Motor neuron (in vitro differentiated cells): Measurements from ENCODE around the gene TTC13. TPM values are rescaled to one million over a fixed set of nuclear protein-coding genes. Genes with fewer than 3 reads are reported as not detected.
A peak's percentile ranks its signal among the peaks of the same experiment; 100 is the strongest.

Experiments
- ATAC-seq, 8 experiments: fragments of 200-7000 bp; cut with Tn5 transposase; replicated peaks in 6 of 8; 2 replicates each; pipeline ENCODE4 v1.8.0; 2021; ENCODE audit warnings: mild to moderate bottlenecking in 8 of 8, moderate library complexity in 8 of 8
- H3K27ac ChIP-seq, 2 donors: fragments of 250-450 bp; sonication (Bioruptor Pico); 2 replicates each; pipeline ENCODE4 v1.9.0; 2021; ENCODE audit warnings: antibody characterized with exemption in 2 of 2, mild to moderate bottlenecking in 2 of 2, moderate library complexity in 1 of 2
- H3K4me1 ChIP-seq, 2 donors: fragments of 250-450 bp; sonication (Bioruptor Pico); replicated peaks in 1 of 2; 2 replicates each; pipeline ENCODE4 v1.6.1; 2021; ENCODE audit warnings: antibody characterized with exemption in 2 of 2, mild to moderate bottlenecking in 2 of 2, moderate library complexity in 1 of 2
- H3K4me3 ChIP-seq, 5 donors: fragments of 250-450 bp; sonication (Bioruptor Pico); 2 replicates each; pipeline ENCODE4 v1.9.0; 2021; ENCODE audit warnings: antibody characterized with exemption in 5 of 5, mild to moderate bottlenecking in 5 of 5, moderate library complexity in 4 of 5
- WGBS, 10 experiments: fragments of 450-650 bp; shearing (Covaris generic); methylation state at CpG; one replicate each; pipeline ENCODE4 v1.0.0; 2022; 5-methylcytosine and 5-hydroxymethylcytosine counted together
- in situ Hi-C, 9 experiments: fragments of 400-800 bp; cut with MboI; loops; one replicate each; pipeline ENCODE4 v1.15.0; 2021; ENCODE audit warnings: low sequenced_read_pairs in 9 of 9, low pct_unique_long_range_greater_than_20kb in 2 of 9; ENCODE audit not compliant: unreplicated experiment in 9 of 9
- total RNA-seq, 8 experiments: library from RNA; unstranded; fragments of 300-600 nt; gene quantifications; 2 replicates each; pipeline versions ENCODE4 v1.2.3 to v1.2.4, GENCODE V29; 2022

TTC13 gene
- total RNA-seq, 8 experiments from 2014 or later: 9.8 to 36.9 (median 24.8) TPM

- ATAC-seq: no peak
- Histone ChIP-seq H3K27ac (no peak overlapping the region), H3K4me3 (no peak overlapping the region), H3K4me1 (no peaks in the 10 kb centered on the region)
- WGBS, 10 experiments: 0 to 100% (median 80%) methylated on average over 1 to 2 of the region's 2 CpGs; no CpG with 5 or more reads in 1 of the 10 experiments
- in situ Hi-C loops: no loop called here
These were observed 83.2 kb downstream of the TTC13 start for GRCh38 chr1:230895452-230895851.

DNA sequence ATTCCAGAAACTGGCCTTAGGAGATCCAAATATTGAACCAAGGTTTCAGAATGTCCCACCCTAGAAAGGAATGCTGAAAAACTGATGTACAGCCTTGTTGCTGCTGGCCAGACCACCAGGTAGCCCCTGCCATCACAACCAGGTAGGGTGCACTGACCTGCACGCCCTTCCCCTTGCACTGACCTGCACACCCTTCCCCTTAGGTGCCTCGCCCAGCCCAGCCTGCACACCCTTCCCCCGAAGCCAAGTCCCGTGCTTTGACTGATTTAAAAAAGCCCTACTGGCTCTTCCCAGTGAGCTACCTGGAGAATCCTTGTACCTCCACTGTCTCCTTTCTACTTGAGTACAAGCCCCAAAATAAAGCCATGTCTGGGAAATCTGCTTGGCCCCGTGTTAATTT is 84.0 kb downstream of the TTC13 start:
- H3K4me1 ChIP-seq: no peaks in the 10 kb centered on the region
- in situ Hi-C loops: no loop called here
- WGBS, 10 experiments: 40 to 100% (median 69%) methylated on average over 1 to 5 of the region's 5 CpGs; no CpG with 5 or more reads in 4 of the 10 experiments
- no peak overlapping the region for H3K4me3 ChIP-seq
- H3K27ac ChIP-seq: no peak overlapping the region
- no peak for ATAC-seq

DNA sequence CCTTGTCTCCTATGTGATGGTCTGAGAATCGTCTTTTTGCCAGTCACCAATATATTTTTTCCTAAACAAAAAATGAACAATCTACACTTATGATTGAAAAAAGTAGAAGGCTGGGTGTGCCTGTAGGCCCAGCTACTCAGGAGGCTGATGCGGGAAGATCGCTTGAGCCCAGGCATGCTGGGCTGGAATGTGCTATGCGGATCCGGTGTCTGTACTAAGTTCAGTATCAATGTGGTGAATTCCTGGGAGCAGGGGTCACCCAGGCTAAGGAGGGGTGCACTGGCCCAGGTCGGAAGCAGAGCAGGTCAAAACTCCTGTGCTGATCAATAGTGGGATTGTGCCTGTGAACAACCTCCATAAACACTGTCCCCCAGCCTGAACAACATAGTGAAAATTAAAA is 84.6 kb downstream of the TTC13 start:
- no peak for ATAC-seq
- in situ Hi-C loops: no loop called here
- 27 to 94% (median 80%) methylated on average over 1 to 6 of the region's 6 CpGs for WGBS, 10 experiments

GRCh38 chr1:230892018-230892491 is 86.6 kb downstream of the TTC13 start:
- H3K27ac ChIP-seq: no peak overlapping the region
- ATAC-seq: peak in 4 of 8 experiments; percentile 25 to 85 (median 78)
- WGBS, 10 experiments: 4 to 91% (median 80%) methylated on average over 3 to 6 of the region's 6 CpGs; no CpG with 5 or more reads in 2 of the 10 experiments
- no peak overlapping the region for H3K4me3 ChIP-seq
- in situ Hi-C loops: no loop called here
- no peaks in the 10 kb centered on the region for H3K4me1 ChIP-seq

More for the DNA sequence above, 84.6 kb downstream of the TTC13 start:
- no peaks in the 10 kb centered on the region for H3K4me1 ChIP-seq
- no peak overlapping the region for H3K27ac ChIP-seq
- no peak overlapping the region for H3K4me3 ChIP-seq

DNA sequence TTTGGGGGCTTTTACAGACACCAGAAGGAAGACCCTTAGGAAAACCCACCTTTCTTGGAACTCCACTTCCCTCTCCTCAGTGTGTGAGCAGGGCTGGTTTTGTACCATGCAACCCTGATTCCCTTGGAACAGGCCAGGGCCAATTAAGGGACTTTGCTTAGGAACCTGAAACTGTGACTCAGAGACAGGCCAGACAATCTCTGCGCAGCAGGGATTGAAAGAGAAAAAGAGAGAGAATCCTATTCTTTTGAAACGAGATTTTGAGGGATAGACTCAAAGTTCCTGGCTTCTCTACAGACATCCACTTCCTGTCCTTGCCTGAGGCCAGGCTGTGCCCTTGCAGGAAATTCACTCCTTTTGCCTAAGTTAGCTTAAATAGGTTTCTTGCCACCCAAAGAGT is 87.2 kb downstream of the TTC13 start:
- in situ Hi-C loops: no loop called here
- no peaks in the 10 kb centered on the region for H3K4me1 ChIP-seq
- H3K27ac ChIP-seq: no peak overlapping the region
- WGBS, 10 experiments: 18 to 100% (median 53%) methylated on average over 1 to 2 of the region's 2 CpGs; no CpG with 5 or more reads in 3 of the 10 experiments
- H3K4me3 ChIP-seq: no peak overlapping the region
- ATAC-seq: peak in 4 of 8 experiments; percentile 22 to 51 (median 26)

GRCh38 chr1:230884646-230885045 is 94.0 kb downstream of the TTC13 start:
- in situ Hi-C loops: no loop called here
- ATAC-seq: no peak
- H3K27ac ChIP-seq: no peak overlapping the region
- no peak overlapping the region for H3K4me3 ChIP-seq
- H3K4me1 ChIP-seq: peaks cover 5% of the 10 kb centered on the region in 2 donors
- 66 to 100% (median 84%) methylated on average over 1 to 2 of the region's 2 CpGs; no CpG with 5 or more reads in 2 of the 10 experiments for WGBS, 10 experiments

GRCh38 chr1:230883967-230884366 is 94.7 kb downstream of the TTC13 start:
- Histone ChIP-seq H3K27ac (no peak overlapping the region), H3K4me1 (peaks cover 9% of the 10 kb centered on the region in 2 donors), H3K4me3 (no peak overlapping the region)
- ATAC-seq: peak in 3 of 8 experiments; percentile 44 to 72 (median 62)
- WGBS, 10 experiments: 0 to 95% (median 83%) methylated on average over 1 to 4 of the region's 4 CpGs; no CpG with 5 or more reads in 3 of the 10 experiments
- in situ Hi-C loops: no loop called here

DNA sequence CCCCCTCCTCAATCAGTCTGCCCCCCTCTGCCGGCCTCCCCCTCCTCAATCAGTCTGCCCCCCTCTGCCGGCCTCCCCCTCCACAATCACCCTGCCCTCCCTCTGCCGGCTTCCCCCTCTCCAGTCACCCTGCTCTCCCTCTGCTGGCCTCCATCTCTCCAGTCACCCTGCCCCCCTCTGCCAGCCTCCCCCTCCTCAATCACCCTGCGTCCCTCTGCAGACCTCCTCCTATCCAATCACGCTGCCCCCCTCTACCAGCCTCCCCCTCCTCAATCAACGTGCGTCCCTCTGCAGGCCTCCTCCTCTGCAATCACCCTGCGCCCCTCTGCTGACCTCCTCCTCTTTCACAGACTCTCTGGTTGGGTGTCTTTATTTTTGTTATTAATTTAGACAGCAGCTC is 98.9 kb downstream of the TTC13 start:
- Histone ChIP-seq H3K4me3 (no peak overlapping the region), H3K27ac (peak overlapping the region; percentile 25 to 56), H3K4me1 (peaks cover 13% of the 10 kb centered on the region in 2 donors)
- in situ Hi-C loops: no loop called here
- peak in 5 of 8 experiments; percentile 68 to 90 (median 77) for ATAC-seq
- 4% methylated on average over 5 of the region's 8 CpGs; no CpG with 5 or more reads in 9 of the 10 experiments for WGBS, 10 experiments

DNA sequence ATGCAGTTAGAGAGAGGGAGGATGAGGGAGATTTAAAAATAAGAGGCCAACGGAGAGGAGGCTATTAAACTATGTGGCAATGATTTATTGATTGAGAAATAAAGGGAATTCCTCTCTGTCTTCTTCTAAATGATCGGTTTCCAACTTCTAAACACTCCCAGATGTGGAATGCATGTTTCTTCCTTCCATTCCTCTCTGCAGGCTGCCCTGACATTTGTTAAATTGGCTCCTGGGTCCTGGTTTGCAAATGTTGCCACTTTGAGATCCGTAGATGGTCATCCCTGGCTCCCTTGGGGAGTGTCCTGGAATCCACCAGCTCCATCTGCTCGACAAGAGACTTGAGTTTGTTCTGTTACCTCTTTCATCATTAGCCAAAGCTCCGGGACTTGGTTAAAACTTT is 100.1 kb downstream of the TTC13 start:
- Histone ChIP-seq H3K4me1 (peaks cover 13% of the 10 kb centered on the region in 2 donors), H3K4me3 (no peak overlapping the region), H3K27ac (no peak overlapping the region)
- ATAC-seq: peak in 3 of 8 experiments; percentile 53 to 73 (median 69)
- WGBS, 10 experiments: 2 to 89% (median 64%) methylated on average over 2 to 5 of the region's 5 CpGs; no CpG with 5 or more reads in 2 of the 10 experiments
- in situ Hi-C loops: no loop called here

GRCh38 chr1:230877924-230878590 is 100.6 kb downstream of the TTC13 start:
- no peak for ATAC-seq
- no peak overlapping the region for H3K4me3 ChIP-seq
- H3K4me1 ChIP-seq: peaks cover 13% of the 10 kb centered on the region in 2 donors
- H3K27ac ChIP-seq: no peak overlapping the region
- 75 to 100% (median 99%) methylated on average over 1 to 4 of the region's 4 CpGs for WGBS, 10 experiments
- in situ Hi-C loops: no loop called here

- Histone ChIP-seq H3K4me1 (peaks cover 13% of the 10 kb centered on the region in 2 donors), H3K27ac (no peak overlapping the region), H3K4me3 (no peak overlapping the region)
- ATAC-seq: peak in 5 of 8 experiments; percentile 35 to 95 (median 37)
- 0 to 85% (median 80%) methylated on average over 1 to 12 of the region's 14 CpGs; no CpG with 5 or more reads in 1 of the 10 experiments for WGBS, 10 experiments
- in situ Hi-C loops: no loop called here
These were observed 101.3 kb downstream of the TTC13 start for GRCh38 chr1:230877146-230877923.

- WGBS, 10 experiments: 37 to 100% (median 90%) methylated on average over 2 to 5 of the region's 6 CpGs; no CpG with 5 or more reads in 2 of the 10 experiments
- H3K4me3 ChIP-seq: no peak overlapping the region
- peaks cover 13% of the 10 kb centered on the region in 2 donors for H3K4me1 ChIP-seq
- ATAC-seq: no peak
- in situ Hi-C loops: no loop called here
- no peak overlapping the region for H3K27ac ChIP-seq
These were observed 102.0 kb downstream of the TTC13 start for GRCh38 chr1:230876660-230877059.

GRCh38 chr1:230875370-230875769 is 103.3 kb downstream of the TTC13 start:
- in situ Hi-C loops: no loop called here
- Histone ChIP-seq H3K4me1 (peaks cover 13% of the 10 kb centered on the region in 2 donors), H3K4me3 (no peak overlapping the region), H3K27ac (no peak overlapping the region)
- WGBS, 10 experiments: 0 to 100% (median 84%) methylated on average over 1 to 8 of the region's 8 CpGs; no CpG with 5 or more reads in 3 of the 10 experiments
- ATAC-seq: peak in 1 of 8 experiments; percentile 19
